H9 (cell line): ENCODE data around the gene GRIK4. TPM values are rescaled to one million over a fixed set of nuclear protein-coding genes. Genes with fewer than 3 reads are reported as not detected.

Experiments used
- DNase-seq: peaks from one replicate; pipeline ENCODE4 v3.0.0-alpha.2; 2017
- H2AFZ ChIP-seq: one replicate; pipeline ENCODE4 v1.6.1; 2013; ENCODE audit warnings: mild to moderate bottlenecking, low read length, control low read depth, moderate library complexity
- H2AK5ac ChIP-seq: 2 replicates; pipeline ENCODE4 v1.6.1; 2013; ENCODE audit warnings: low read length, control low read depth, mixed read lengths; ENCODE audit not compliant: insufficient read length
- H2BK120ac ChIP-seq: one replicate; pipeline ENCODE4 v1.6.1; 2013; ENCODE audit warnings: low read depth, mild to moderate bottlenecking, low read length, control low read depth, inconsistent platforms; ENCODE audit not compliant: poor library complexity, severe bottlenecking
- H2BK12ac ChIP-seq: 2 replicates; pipeline ENCODE4 v1.6.1; 2013; ENCODE audit warnings: low read length, control low read depth, mixed read lengths, low read depth; ENCODE audit not compliant: insufficient read length
- H2BK15ac ChIP-seq: 2 replicates; pipeline ENCODE4 v1.6.1; 2013; ENCODE audit warnings: low read depth, low read length, control low read depth
- H2BK20ac ChIP-seq: one replicate; pipeline ENCODE4 v1.6.1; 2013; ENCODE audit warnings: low read depth, mild to moderate bottlenecking, low read length, control low read depth, inconsistent platforms; ENCODE audit not compliant: poor library complexity, severe bottlenecking
- H2BK5ac ChIP-seq: 2 replicates; pipeline ENCODE4 v1.6.1; 2013; ENCODE audit warnings: low read length, control low read depth, mixed read lengths; ENCODE audit not compliant: insufficient read length
- H3K14ac ChIP-seq: 2 replicates; pipeline ENCODE4 v1.6.1; 2013; ENCODE audit warnings: low read length, control low read depth; ENCODE audit not compliant: insufficient read depth
- H3K18ac ChIP-seq: 2 replicates; pipeline ENCODE4 v1.6.1; 2013; ENCODE audit warnings: low read depth, mild to moderate bottlenecking, mixed read lengths, low read length, control low read depth; ENCODE audit not compliant: insufficient read length
- H3K23ac ChIP-seq: 2 replicates; pipeline ENCODE4 v1.6.1; 2013; ENCODE audit warnings: low read length, control low read depth, mixed read lengths, low read depth; ENCODE audit not compliant: insufficient read length
- H3K23me2 ChIP-seq: 2 replicates; pipeline ENCODE4 v1.6.1; 2013; ENCODE audit warnings: low read depth, mild to moderate bottlenecking, mixed read lengths, low read length, control low read depth; ENCODE audit not compliant: insufficient read length, poor library complexity, severe bottlenecking
- H3K27ac ChIP-seq: 2 replicates; pipeline ENCODE4 v1.5.1; 2013; ENCODE audit warnings: low read length, control low read depth, mixed read lengths, low read depth; ENCODE audit not compliant: insufficient read length
- H3K27me3 ChIP-seq: 2 replicates; pipeline ENCODE4 v1.6.1; 2013; ENCODE audit warnings: low read length, control low read depth, inconsistent platforms; ENCODE audit not compliant: insufficient read depth
- H3K4ac ChIP-seq: 2 replicates; pipeline ENCODE4 v1.6.1; 2013; ENCODE audit warnings: low read depth, mild to moderate bottlenecking, control low read depth, inconsistent platforms, low read length, moderate library complexity
- H3K4me1 ChIP-seq: 2 replicates; pipeline ENCODE4 v1.6.1; 2013; ENCODE audit warnings: low read length, control low read depth, inconsistent platforms; ENCODE audit not compliant: insufficient read depth
- H3K4me2 ChIP-seq: 2 replicates; pipeline ENCODE4 v1.6.1; 2013; ENCODE audit warnings: low read length, control low read depth, mixed read lengths; ENCODE audit not compliant: insufficient read length, insufficient read depth
- H3K56ac ChIP-seq: 2 replicates; pipeline ENCODE4 v1.6.1; 2013; ENCODE audit warnings: low read depth, mild to moderate bottlenecking, mixed read lengths, low read length, control low read depth; ENCODE audit not compliant: insufficient read length
- H3K79me1 ChIP-seq: 2 replicates; pipeline ENCODE4 v1.6.1; 2013; ENCODE audit warnings: low read depth, mild to moderate bottlenecking, moderate library complexity, low read length, control low read depth, inconsistent platforms; ENCODE audit not compliant: insufficient read depth, poor library complexity, severe bottlenecking
- H3K79me2 ChIP-seq: 2 replicates; pipeline ENCODE4 v1.6.1; 2013; ENCODE audit warnings: low read length, control low read depth, inconsistent platforms; ENCODE audit not compliant: insufficient read depth
- H3K9ac ChIP-seq: 2 replicates; pipeline ENCODE4 v1.6.1; 2013; ENCODE audit warnings: low read length, control low read depth, mixed read lengths; ENCODE audit not compliant: insufficient read length; ENCODE audit errors: extremely low read depth
- H3K9me3 ChIP-seq: one replicate; pipeline ENCODE4 v1.6.1; 2013; ENCODE audit warnings: low read depth, low read length, inconsistent platforms; ENCODE audit not compliant: control insufficient read depth
- H3T11ph ChIP-seq: one replicate; pipeline ENCODE4 v1.6.1; 2013; ENCODE audit warnings: mild to moderate bottlenecking, low read length, control low read depth, inconsistent platforms
- H4K20me1 ChIP-seq: one replicate; pipeline ENCODE4 v1.6.1; 2013; ENCODE audit not compliant: control insufficient read depth, insufficient read length, insufficient read depth
- H4K5ac ChIP-seq: 2 replicates; pipeline ENCODE4 v1.6.1; 2013; ENCODE audit warnings: low read depth, mild to moderate bottlenecking, mixed read lengths, low read length, control low read depth; ENCODE audit not compliant: insufficient read length
- H4K8ac ChIP-seq: replicated peaks from 2 replicates; pipeline ENCODE4 v1.6.1; 2013; ENCODE audit warnings: low read length, control low read depth, mixed read lengths, low read depth; ENCODE audit not compliant: insufficient read length
- H4K91ac ChIP-seq: 2 replicates; pipeline ENCODE4 v1.6.1; 2013; ENCODE audit warnings: low read depth, mild to moderate bottlenecking, moderate library complexity, mixed read lengths, low read length, control low read depth; ENCODE audit not compliant: insufficient read length
- H3K27ac Mint-ChIP-seq, 3 experiments: 2 replicates in 2 of 3; 3 replicates in 1 of 3; pipeline ENCODE4 v1.8.0; 2020 to 2021; ENCODE audit warnings: mixed read lengths in 3 of 3, mild to moderate bottlenecking in 1 of 3, moderate library complexity in 1 of 3
- H3K27me3 Mint-ChIP-seq: 2 replicates; pipeline ENCODE4 v1.8.0; 2021; ENCODE audit warnings: low read depth, mild to moderate bottlenecking, moderate library complexity, mixed read lengths
- H3K36me3 Mint-ChIP-seq, 3 experiments: 2 replicates in 2 of 3; 3 replicates in 1 of 3; pipeline ENCODE4 v1.8.0; 2020 to 2021; ENCODE audit warnings: low read depth in 3 of 3, mixed read lengths in 3 of 3; ENCODE audit not compliant: insufficient read depth in 1 of 3
- H3K4me1 Mint-ChIP-seq, 2 experiments: 2 replicates each; pipeline ENCODE4 v1.8.0; 2020; ENCODE audit warnings: mixed read lengths in 2 of 2
- H3K4me3 Mint-ChIP-seq, 2 experiments: 2 replicates in 1 of 2; 3 replicates in 1 of 2; pipeline ENCODE4 v1.8.0; 2020 to 2021; ENCODE audit warnings: mild to moderate bottlenecking in 2 of 2, mixed read lengths in 2 of 2, moderate library complexity in 1 of 2
- H3K9me3 Mint-ChIP-seq, 2 experiments: 2 replicates in 1 of 2; 3 replicates in 1 of 2; pipeline ENCODE4 v1.8.0; 2020; ENCODE audit warnings: mild to moderate bottlenecking in 2 of 2, mixed read lengths in 2 of 2, moderate library complexity in 1 of 2
- WGBS: extraction: QIAGEN DNeasy Blood & Tissue Kit; methylation state at CpG from one replicate; pipeline ENCODE4 v1.1.7; 2013; ENCODE audit warnings: missing lambda C conversion rate, low lambda C conversion rate, mixed read lengths; ENCODE audit not compliant: insufficient read length; ENCODE audit errors: extremely low coverage; 5-methylcytosine and 5-hydroxymethylcytosine counted together
- total RNA-seq: library from RNA; stranded (reverse); gene quantifications from 2 replicates; pipeline ENCODE4 v1.2.1, GENCODE V29; 2021
- TF ChIP-seq, protein P1 (sequence below): fragments of 200-600 bp; sonication (generic); conservative IDR thresholded peaks from 3 replicates; pipeline ENCODE4 v1.8.0; 2021; ENCODE audit warnings: antibody characterized with exemption, mild to moderate bottlenecking

GRIK4 gene
- total RNA-seq, 1 experiment from 2014 or later = 2.3 TPM

DNA sequence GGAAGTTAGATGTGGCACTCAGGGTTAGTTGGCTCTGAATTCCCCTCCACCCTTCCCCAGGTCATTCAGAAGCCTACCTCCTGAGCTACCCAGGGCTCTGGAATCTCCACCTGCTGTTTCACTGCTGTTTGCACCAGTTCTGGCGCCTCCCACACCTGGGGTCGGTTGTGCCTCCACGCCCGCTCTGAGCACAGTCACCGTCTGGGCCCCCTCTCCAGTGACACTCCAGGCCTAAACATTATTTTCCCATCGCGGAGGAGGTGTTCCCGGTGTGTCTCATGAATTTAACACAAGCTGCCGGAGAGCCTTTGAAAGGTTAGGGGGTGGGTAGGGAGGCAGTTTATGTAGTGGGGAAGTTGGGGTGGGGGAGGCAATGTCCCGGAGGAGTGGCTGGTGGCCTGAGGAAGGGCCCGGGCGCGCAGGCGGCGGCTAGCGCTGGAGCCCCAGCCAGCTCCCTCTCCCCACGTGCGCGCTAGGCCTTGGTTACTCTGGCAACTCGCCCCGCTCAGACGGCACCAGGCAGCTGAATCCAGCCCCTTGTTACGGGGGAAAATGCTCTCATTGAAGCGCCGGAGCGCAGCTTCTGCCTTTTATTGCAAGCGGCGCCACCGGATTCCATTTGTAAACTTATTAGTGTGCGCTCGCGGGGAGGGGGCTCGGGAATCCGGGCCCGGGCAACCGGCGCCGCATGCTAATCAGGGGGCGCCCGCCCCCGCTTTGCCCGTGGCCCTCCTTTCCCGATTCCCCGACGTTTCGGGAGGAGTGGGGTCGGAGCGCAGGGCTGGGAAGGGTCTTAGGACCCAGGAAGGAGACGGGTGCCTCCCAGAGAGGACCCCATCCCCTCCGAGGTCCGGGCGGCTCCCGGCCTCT, 52.4 kb downstream of the GRIK4 start:
- TF ChIP-seq, protein P1, sequence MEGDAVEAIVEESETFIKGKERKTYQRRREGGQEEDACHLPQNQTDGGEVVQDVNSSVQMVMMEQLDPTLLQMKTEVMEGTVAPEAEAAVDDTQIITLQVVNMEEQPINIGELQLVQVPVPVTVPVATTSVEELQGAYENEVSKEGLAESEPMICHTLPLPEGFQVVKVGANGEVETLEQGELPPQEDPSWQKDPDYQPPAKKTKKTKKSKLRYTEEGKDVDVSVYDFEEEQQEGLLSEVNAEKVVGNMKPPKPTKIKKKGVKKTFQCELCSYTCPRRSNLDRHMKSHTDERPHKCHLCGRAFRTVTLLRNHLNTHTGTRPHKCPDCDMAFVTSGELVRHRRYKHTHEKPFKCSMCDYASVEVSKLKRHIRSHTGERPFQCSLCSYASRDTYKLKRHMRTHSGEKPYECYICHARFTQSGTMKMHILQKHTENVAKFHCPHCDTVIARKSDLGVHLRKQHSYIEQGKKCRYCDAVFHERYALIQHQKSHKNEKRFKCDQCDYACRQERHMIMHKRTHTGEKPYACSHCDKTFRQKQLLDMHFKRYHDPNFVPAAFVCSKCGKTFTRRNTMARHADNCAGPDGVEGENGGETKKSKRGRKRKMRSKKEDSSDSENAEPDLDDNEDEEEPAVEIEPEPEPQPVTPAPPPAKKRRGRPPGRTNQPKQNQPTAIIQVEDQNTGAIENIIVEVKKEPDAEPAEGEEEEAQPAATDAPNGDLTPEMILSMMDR = no peak
- no peak overlapping the region for H4K8ac ChIP-seq
- H4K5ac ChIP-seq = no peak overlapping the region
- H3K79me2 ChIP-seq = no peaks in the 10 kb centered on the region
- no peak overlapping the region for H3K9ac ChIP-seq
- no peak overlapping the region for H2AK5ac ChIP-seq
- no peak overlapping the region for H2BK5ac ChIP-seq
- H2BK12ac ChIP-seq = no peak overlapping the region
- Mint-ChIP-seq H3K27me3 (peaks cover 60% of the 10 kb centered on the region), H3K27ac (no peak overlapping the region), H3K4me3 (peak overlapping the region; percentile 64 to 69), H3K9me3 (no peaks in the 10 kb centered on the region), H3K4me1 (peaks cover 34 to 46% of the 10 kb centered on the region in 2 experiments), H3K36me3 (no peaks in the 10 kb centered on the region; a peak in 1 of 7 replicates)
- H2BK15ac ChIP-seq = no peak overlapping the region
- H3K4me2 ChIP-seq = peak overlapping the region; percentile 16
- 0 out of 2 replicates have a peak overlapping the region, but pooled peaks have one; percentile 21 for H3K14ac ChIP-seq
- no peaks in the 10 kb centered on the region for H3K79me1 ChIP-seq
- no peak overlapping the region for H4K91ac ChIP-seq
- WGBS = no CpG with 5 or more reads among the region's 53 CpGs
- H3K4ac ChIP-seq = no peak overlapping the region
- H3K23me2 ChIP-seq = peaks cover 8% of the 10 kb centered on the region
- no peaks in the 10 kb centered on the region; the same call in 1 of the 2 replicates for H3K4me1 ChIP-seq
- peak overlapping the region; percentile 19 for H3K18ac ChIP-seq
- H3K27me3 ChIP-seq = peaks cover 5% of the 10 kb centered on the region; the same call in 1 of the 2 replicates
- no peak overlapping the region for H2BK120ac ChIP-seq
- H2BK20ac ChIP-seq = no peak overlapping the region
- H2AFZ ChIP-seq = no peak overlapping the region
- no peak overlapping the region for H3K56ac ChIP-seq
- DNase-seq = peak; percentile 60
- no peaks in the 10 kb centered on the region for H4K20me1 ChIP-seq
- no peak overlapping the region for H3K23ac ChIP-seq
- H3K27ac ChIP-seq = no peak overlapping the region
- no peaks in the 10 kb centered on the region for H3K9me3 ChIP-seq
- no peak overlapping the region for H3T11ph ChIP-seq
